ENCODE data around the gene ETV2.
A peak's percentile ranks its signal among the peaks of the same experiment; 100 is the strongest.
"Not testable (repeated sequence)": the region's sequence is repeated elsewhere in the genome, so short reads cannot be mapped to it uniquely, and the experiment has no call there.

The ETV2 gene, protein sequence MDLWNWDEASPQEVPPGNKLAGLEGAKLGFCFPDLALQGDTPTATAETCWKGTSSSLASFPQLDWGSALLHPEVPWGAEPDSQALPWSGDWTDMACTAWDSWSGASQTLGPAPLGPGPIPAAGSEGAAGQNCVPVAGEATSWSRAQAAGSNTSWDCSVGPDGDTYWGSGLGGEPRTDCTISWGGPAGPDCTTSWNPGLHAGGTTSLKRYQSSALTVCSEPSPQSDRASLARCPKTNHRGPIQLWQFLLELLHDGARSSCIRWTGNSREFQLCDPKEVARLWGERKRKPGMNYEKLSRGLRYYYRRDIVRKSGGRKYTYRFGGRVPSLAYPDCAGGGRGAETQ

GRCh38 chr19:35641515-35642151, at the start of gene ETV2:
TSS of gene ETV2 (plus strand) at chr19:35641745. CDS start at chr19:35642461, 716 bp downstream.
- H3K4me3 ChIP-seq (ENCODE audit: control insufficient read depth, low read depth, low read length): no peak within 1 kb of the TSS
- no peak for DNase-seq (ENCODE audit: low read depth)
- TF ChIP-seq, protein P1, sequence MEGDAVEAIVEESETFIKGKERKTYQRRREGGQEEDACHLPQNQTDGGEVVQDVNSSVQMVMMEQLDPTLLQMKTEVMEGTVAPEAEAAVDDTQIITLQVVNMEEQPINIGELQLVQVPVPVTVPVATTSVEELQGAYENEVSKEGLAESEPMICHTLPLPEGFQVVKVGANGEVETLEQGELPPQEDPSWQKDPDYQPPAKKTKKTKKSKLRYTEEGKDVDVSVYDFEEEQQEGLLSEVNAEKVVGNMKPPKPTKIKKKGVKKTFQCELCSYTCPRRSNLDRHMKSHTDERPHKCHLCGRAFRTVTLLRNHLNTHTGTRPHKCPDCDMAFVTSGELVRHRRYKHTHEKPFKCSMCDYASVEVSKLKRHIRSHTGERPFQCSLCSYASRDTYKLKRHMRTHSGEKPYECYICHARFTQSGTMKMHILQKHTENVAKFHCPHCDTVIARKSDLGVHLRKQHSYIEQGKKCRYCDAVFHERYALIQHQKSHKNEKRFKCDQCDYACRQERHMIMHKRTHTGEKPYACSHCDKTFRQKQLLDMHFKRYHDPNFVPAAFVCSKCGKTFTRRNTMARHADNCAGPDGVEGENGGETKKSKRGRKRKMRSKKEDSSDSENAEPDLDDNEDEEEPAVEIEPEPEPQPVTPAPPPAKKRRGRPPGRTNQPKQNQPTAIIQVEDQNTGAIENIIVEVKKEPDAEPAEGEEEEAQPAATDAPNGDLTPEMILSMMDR (IDR thresholded peaks at IDR 0.05; ENCODE audit: control insufficient read depth, insufficient read depth, low read depth, low read length, missing control alignments): no peak

- DNase-seq (ENCODE audit: low read depth): no peak
- H3K4me3 ChIP-seq (ENCODE audit: control insufficient read depth, low read depth, low read length): no peak overlapping the region
- TF ChIP-seq, protein P1 (IDR thresholded peaks at IDR 0.05; ENCODE audit: control insufficient read depth, insufficient read depth, low read depth, low read length, missing control alignments): peak; percentile 54
These were observed 49.3 kb upstream of the ETV2 start for GRCh38 chr19:35592226-35592625.

- not testable (repeated sequence) for DNase-seq (ENCODE audit: low read depth); H3K4me3 ChIP-seq (ENCODE audit: control insufficient read depth, low read depth, low read length)
These were observed 46.5 kb upstream of the ETV2 start for GRCh38 chr19:35595026-35595425.

GRCh38 chr19:35595928-35596327, 45.6 kb upstream of the ETV2 start:
- no peak overlapping the region for H3K4me3 ChIP-seq (ENCODE audit: control insufficient read depth, low read depth, low read length)
- no peak for DNase-seq (ENCODE audit: low read depth)
- TF ChIP-seq, protein P1 (IDR thresholded peaks at IDR 0.05; ENCODE audit: control insufficient read depth, insufficient read depth, low read depth, low read length, missing control alignments): no peak

GRCh38 chr19:35596366-35596999, 45.1 kb upstream of the ETV2 start:
- no peak for DNase-seq (ENCODE audit: low read depth)
- TF ChIP-seq, protein P1 (IDR thresholded peaks at IDR 0.05; ENCODE audit: control insufficient read depth, insufficient read depth, low read depth, low read length, missing control alignments): no peak
- H3K4me3 ChIP-seq (ENCODE audit: control insufficient read depth, low read depth, low read length): no peak overlapping the region

GRCh38 chr19:35601971-35602370, 39.6 kb upstream of the ETV2 start:
- TF ChIP-seq, protein P1 (IDR thresholded peaks at IDR 0.05; ENCODE audit: control insufficient read depth, insufficient read depth, low read depth, low read length, missing control alignments): no peak

DNA sequence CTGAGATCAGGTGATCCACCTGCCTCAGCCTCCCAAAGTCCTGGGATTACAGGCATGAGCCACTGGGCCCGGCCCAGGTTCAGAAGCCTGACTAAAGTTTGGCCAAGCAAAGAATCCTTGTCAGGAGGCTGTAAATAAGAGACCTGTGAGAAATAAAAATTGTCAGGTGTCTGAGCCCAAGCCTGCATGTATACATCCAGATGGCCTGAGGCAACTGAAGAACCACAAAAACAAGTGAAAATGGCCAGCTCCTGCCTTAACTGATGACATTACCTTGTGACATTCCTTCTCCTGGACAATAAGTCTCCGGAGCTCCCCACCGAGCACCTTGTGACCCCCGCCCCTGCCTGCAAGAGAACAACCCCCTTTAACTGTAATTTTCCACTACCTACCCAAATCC, 37.1 kb upstream of the ETV2 start:
- not testable (repeated sequence) for DNase-seq (ENCODE audit: low read depth); H3K4me3 ChIP-seq (ENCODE audit: control insufficient read depth, low read depth, low read length)

More at GRCh38 chr19:35601971-35602370, 39.6 kb upstream of the ETV2 start:
- no peak overlapping the region for H3K4me3 ChIP-seq (ENCODE audit: control insufficient read depth, low read depth, low read length)
- DNase-seq (ENCODE audit: low read depth): no peak

DNA sequence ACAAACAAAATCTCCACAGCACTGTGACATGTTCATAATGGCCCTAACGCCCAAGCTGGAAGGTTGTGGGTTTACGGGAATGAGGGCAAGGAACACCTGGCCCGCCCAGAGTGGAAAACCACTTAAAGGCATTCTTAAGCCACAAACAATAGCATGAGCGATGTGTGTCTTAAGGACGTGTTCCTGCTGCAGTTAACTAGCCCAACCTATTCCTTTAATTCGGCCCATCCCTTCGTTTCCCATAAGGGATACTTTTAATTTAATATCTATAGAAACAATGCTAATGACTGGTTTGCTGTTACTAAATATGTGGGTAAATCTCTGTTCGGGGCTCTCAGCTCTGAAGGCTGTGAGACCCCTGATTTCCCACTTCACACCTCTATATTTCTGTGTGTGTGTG, 34.4 kb upstream of the ETV2 start:
- not testable (repeated sequence) for H3K4me3 ChIP-seq (ENCODE audit: control insufficient read depth, low read depth, low read length); DNase-seq (ENCODE audit: low read depth)

Measured in AG09309 (cell line).